Neural cell (in vitro differentiated cells): Measurements from ENCODE around the gene ZNF860.

Experiments used
- CTCF ChIP-seq: fragments of 450-650 bp; IDR thresholded peaks from 2 replicates; pipeline ENCODE4 v1.5.1; 2014; ENCODE audit warnings: antibody characterized with exemption, mild to moderate bottlenecking, moderate library complexity; ENCODE audit not compliant: poor library complexity, severe bottlenecking
- EP300 ChIP-seq: fragments of 450-650 bp; conservative IDR thresholded peaks from 2 replicates; pipeline ENCODE4 v1.6.1; 2014; ENCODE audit warnings: antibody characterized with exemption, mild to moderate bottlenecking, moderate library complexity; ENCODE audit not compliant: poor library complexity, severe bottlenecking
- EZH2 ChIP-seq: fragments of 200-600, 300-800 bp; shearing (Covaris generic), sonication (generic); IDR thresholded peaks from 2 replicates; pipeline ENCODE4 v1.6.1; 2014; ENCODE audit warnings: antibody characterized with exemption, low read length, borderline replicate concordance, mild to moderate bottlenecking; ENCODE audit not compliant: insufficient read depth, poor library complexity, severe bottlenecking
- POLR2AphosphoS5 ChIP-seq: IDR thresholded peaks from 2 replicates; pipeline ENCODE4 v1.6.1; 2012
- RAD21 ChIP-seq: fragments of 450-650 bp; conservative IDR thresholded peaks from 2 replicates; pipeline ENCODE4 v1.6.1; 2014; ENCODE audit warnings: antibody characterized with exemption, mild to moderate bottlenecking, moderate library complexity
- TAF1 ChIP-seq: IDR thresholded peaks from 2 replicates; pipeline ENCODE4 v1.6.1; 2012; ENCODE audit warnings: low read depth

- TF ChIP-seq CTCF (no peak), EP300 (no peak), POLR2AphosphoS5 (no peak), RAD21 (no peak), EZH2 (no peak), TAF1 (no peak)
These were observed 29.3 kb upstream of the ZNF860 start for GRCh38 chr3:31952205-31952604.
